ENCODE measurements around the gene CCDC24. TPM values are rescaled to one million over a fixed set of nuclear protein-coding genes. Genes with fewer than 3 reads are reported as not detected.

CCDC24 gene
- total and polyA plus RNA-seq, 2 of the 13 experiments (the other 11 are each of a cell fraction or from before 2014, with no cell fraction given) = 1.4 to 2.9 TPM

GRCh38 chr1:43980255-43981134 lies 10.9 kb upstream of the CCDC24 start (continued):
- TF ChIP-seq ARID5B (CRISPR knock-in tag; IDR thresholded peaks at IDR 0.05) (no peak), MYPOP (CRISPR knock-in tag; IDR thresholded peaks at IDR 0.05) (no peak), ZNF567 (CRISPR knock-in tag; IDR thresholded peaks at IDR 0.05; ENCODE audit: borderline replicate concordance) (no peak), FOXM1 (CRISPR knock-in tag; IDR thresholded peaks at IDR 0.05) (no peak), TEF (CRISPR knock-in tag; IDR thresholded peaks at IDR 0.05) (no peak), TBX3 (IDR thresholded peaks at IDR 0.05; ENCODE audit: borderline replicate concordance) (peak; percentile 18; the same call in 1 of the 2 replicates), TBX2 (CRISPR knock-in tag; IDR thresholded peaks at IDR 0.05; ENCODE audit: borderline replicate concordance) (no peak), PAWR (CRISPR knock-in tag; IDR thresholded peaks at IDR 0.05; ENCODE audit: borderline replicate concordance) (no peak), U2AF1 (optimal IDR thresholded peaks at IDR 0.05; ENCODE audit: low read depth, low read length) (no peak), TARDBP (CRISPR knock-in tag; IDR thresholded peaks at IDR 0.05) (peak; percentile 17; the same call in 1 of the 2 replicates), ATF5 (CRISPR knock-in tag; IDR thresholded peaks at IDR 0.05; ENCODE audit: low read depth) (0 out of 2 replicates have a peak, but pooled peaks have one; percentile 23), ZNF574 (CRISPR knock-in tag; IDR thresholded peaks at IDR 0.05) (no peak), ESRRA (CRISPR knock-in tag; IDR thresholded peaks at IDR 0.05; ENCODE audit: low read depth) (no peak), CHD2 (IDR thresholded peaks at IDR 0.05; ENCODE audit: low read depth, low read length) (no peak), RBM39 (IDR thresholded peaks at IDR 0.05; ENCODE audit: low read depth, low read length, poor library complexity, severe bottlenecking) (no peak), AHR (CRISPR knock-in tag; IDR thresholded peaks at IDR 0.05) (no peak), ETS1 (CRISPR knock-in tag; IDR thresholded peaks at IDR 0.05) (no peak), ZNF563 (CRISPR knock-in tag; IDR thresholded peaks at IDR 0.05) (no peak)

Data from HepG2 (cell line).